GM12878 (cell line): ENCODE results near the gene ZNF429. TPM values are rescaled to one million over a fixed set of nuclear protein-coding genes. Genes with fewer than 3 reads are reported as not detected.

Experiments used
- ATAC-seq: fragments of 200-7000 bp; cut with Tn5 transposase; 3 replicates; pipeline ENCODE4 v1.9.1; 2020; ENCODE audit warnings: mild to moderate bottlenecking, moderate library complexity
- BruUV-seq: library from RNA; stranded (reverse); fragments of 400-500 nt; replicated peaks from 2 replicates; lab custom pipeline; 2021; lab: Mats Ljungman, UMichigan
- CTCF ChIA-PET: fragments of 300-600 bp; sonication (Branson Sonifier 250); formaldehyde crosslinking; extraction: SDS; loops from one replicate; lab custom pipeline; 2021; ENCODE audit warnings: inconsistent platforms; lab: Yijun Ruan, JAX
- POLR2A ChIA-PET: fragments of 350-600 bp; formaldehyde crosslinking; extraction: SDS; loops from one replicate; lab custom pipeline; 2021; ENCODE audit warnings: inconsistent platforms; lab: Charles Lee
- RAD21 ChIA-PET: fragments of 300-600 bp; sonication (Branson Sonifier 250); formaldehyde crosslinking; loops from one replicate; lab custom pipeline; 2023; ENCODE audit warnings: antibody characterized with exemption; ENCODE audit not compliant: unreplicated experiment; lab: Charles Lee
- SMC1A ChIA-PET: fragments of 300-600 bp; sonication (Branson Sonifier 250); formaldehyde crosslinking; loops from one replicate; lab custom pipeline; 2023; ENCODE audit not compliant: unreplicated experiment, uncharacterized antibody; lab: Charles Lee
- DNase-seq: peaks from one replicate; pipeline ENCODE4 v3.0.0-alpha.2; 2011; ENCODE audit warnings: low read depth, low spot score
- FAIRE-seq: peaks from 3 replicates; lab custom pipeline; 2011; peaks lifted over from hg19 to GRCh38; lab: Jason Lieb, UNC
- H2AFZ ChIP-seq: 2 replicates; pipeline ENCODE4 v1.6.0; 2011; ENCODE audit warnings: low read depth, low read length, control low read depth; ENCODE audit not compliant: control insufficient read depth
- H3K27ac ChIP-seq: 2 replicates; pipeline ENCODE4 v1.5.1; 2011; ENCODE audit warnings: control low read depth; ENCODE audit not compliant: control insufficient read depth, insufficient read depth
- H3K27me3 ChIP-seq, 2 experiments: replicated peaks in 1 of 2; 2 replicates each; pipeline versions ENCODE4 v1.6.0 to v1.6.1; 2011; ENCODE audit warnings: low read length in 1 of 2; ENCODE audit not compliant: control insufficient read depth in 2 of 2, insufficient read depth in 2 of 2
- H3K36me3 ChIP-seq, 2 experiments: 2 replicates each; pipeline ENCODE4 v1.5.1; 2011; ENCODE audit warnings: low read length in 1 of 2; ENCODE audit not compliant: control insufficient read depth in 2 of 2, insufficient read depth in 2 of 2
- H3K4me1 ChIP-seq: 2 replicates; pipeline ENCODE4 v1.6.1; 2011; ENCODE audit warnings: mild to moderate bottlenecking, low read length, moderate library complexity, mixed read lengths; ENCODE audit not compliant: control insufficient read depth, insufficient read depth
- H3K4me2 ChIP-seq: 2 replicates; pipeline ENCODE4 v1.6.0; 2011; ENCODE audit warnings: control low read depth; ENCODE audit not compliant: control insufficient read depth, insufficient read depth
- H3K4me3 ChIP-seq: fragments of 200-600 bp; sonication (generic); 2 replicates; pipeline ENCODE4 v1.5.1; 2016
- H3K79me2 ChIP-seq: 2 replicates; pipeline ENCODE4 v1.6.0; 2011; ENCODE audit warnings: low read length; ENCODE audit not compliant: control insufficient read depth, insufficient read depth
- H3K9ac ChIP-seq: 2 replicates; pipeline ENCODE4 v1.8.0; 2011; ENCODE audit warnings: low read length, control low read depth, mixed read lengths; ENCODE audit not compliant: control insufficient read depth, insufficient read depth
- H3K9me3 ChIP-seq: replicated peaks from 3 replicates; pipeline ENCODE4 v1.5.1; 2011; ENCODE audit warnings: mild to moderate bottlenecking, low read length; ENCODE audit not compliant: control insufficient read depth, insufficient read depth
- H4K20me1 ChIP-seq: 2 replicates; pipeline ENCODE4 v1.6.0; 2011; ENCODE audit not compliant: control insufficient read depth, insufficient read depth
- EED ChIP-seq: sonication (generic); IDR thresholded peaks from 2 replicates; pipeline ENCODE4 v1.6.1; 2016; ENCODE audit warnings: antibody characterized with exemption, low read depth
- GABPA ChIP-seq: IDR thresholded peaks from 2 replicates; pipeline ENCODE4 v1.6.1; 2014; ENCODE audit warnings: antibody characterized with exemption, low read depth, mild to moderate bottlenecking, inconsistent platforms
- NKRF ChIP-seq: fragments of 450-650 bp; conservative IDR thresholded peaks from 2 replicates; pipeline ENCODE4 v1.6.1; 2017; ENCODE audit warnings: mild to moderate bottlenecking, moderate library complexity
- RELA ChIP-seq: fragments of 450-650 bp; IDR thresholded peaks from 2 replicates; pipeline ENCODE4 v1.8.0; 2014; ENCODE audit warnings: borderline replicate concordance; ENCODE audit not compliant: partially characterized antibody
- ZNF622 ChIP-seq: fragments of 450-650 bp; IDR thresholded peaks from 2 replicates; pipeline ENCODE4 v1.6.1; 2017; ENCODE audit warnings: mild to moderate bottlenecking, inconsistent platforms
- WGBS: methylation state at CpG from one replicate; pipeline ENCODE4 v1.1.6; 2016; ENCODE audit warnings: low lambda C conversion rate; ENCODE audit not compliant: insufficient replicate concordance, insufficient coverage; ENCODE audit errors: missing lambda C conversion rate; 5-methylcytosine and 5-hydroxymethylcytosine counted together
- in situ Hi-C: fragments of 300-500 bp; cut with MboI; formaldehyde crosslinking; loops from 9 replicates; pipeline ENCODE4 v1.14.3; 2018; ENCODE audit warnings: mixed read lengths
- intact Hi-C: fragments of 100-400 bp; cut with micrococcal nuclease; formaldehyde crosslinking; loops from one replicate; pipeline ENCODE4 v1.14.2; 2022; ENCODE audit not compliant: unreplicated experiment
- polyA plus RNA-seq, 11 experiments: library from polyadenylated mRNA; depleted of rRNA in 4 of 11; unstranded in 6 of 11; stranded (reverse) in 5 of 11; fragments of >200 nt; fragmentation: Nextera tagmentation in 4 of 11; fragmentation: Illumina TruSeq in 1 of 11; extraction: Ambion mirVana in 4 of 11; extraction: Trizol in 1 of 11; gene quantifications; 1 replicate in 1 of 11; 2 replicates in 10 of 11; pipeline versions ENCODE4 v1.2.1 to v1.2.3, GENCODE V29; 2011 to 2016; ENCODE audit warnings: inconsistent platforms in 2 of 11, missing spikeins in 2 of 11, low read depth in 1 of 11
- total RNA-seq, 4 experiments: library from RNA; depleted of rRNA in 3 of 4; stranded (reverse); fragments of >200 nt in 3 of 4; fragmentation: Illumina TruSeq in 1 of 4; extraction: Trizol in 1 of 4; gene quantifications; 2 replicates each; pipeline versions ENCODE4 v1.2.1 to v1.2.3, GENCODE V29; 2013 to 2021

ZNF429 gene
- total and polyA plus RNA-seq, 10 of the 15 experiments (the other 5 are each of a cell fraction or from before 2014, with no cell fraction given), result 1.4 to 4.3 (median 2.8) TPM

GRCh38 chr19:21463449-21464105 is 41.8 kb upstream of the ZNF429 start (continued):
- TF ChIP-seq NKRF, result no peak
- no peak for TF ChIP-seq GABPA
- no peak for TF ChIP-seq EED

GRCh38 chr19:21466627-21467026 is 38.8 kb upstream of the ZNF429 start:
- ChIA-PET RAD21 (no interaction called here), SMC1A (no interaction called here), CTCF (no interaction called here), POLR2A (no interaction called here)
- intact Hi-C loops (no loop called here), in situ Hi-C loops (no loop called here)
- no peak for TF ChIP-seq ZNF622
- no peak for TF ChIP-seq RELA
- WGBS, result 62% methylated on average over 8 of the region's 8 CpGs
- Histone ChIP-seq H3K9ac (no peak overlapping the region), H4K20me1 (no peaks in the 10 kb centered on the region), H3K27me3 (no peaks in the 10 kb centered on the region), H3K36me3 (no peaks in the 10 kb centered on the region), H2AFZ (no peak overlapping the region), H3K4me1 (no peaks in the 10 kb centered on the region), H3K79me2 (no peaks in the 10 kb centered on the region), H3K4me3 (no peak overlapping the region), H3K27ac (no peak overlapping the region), H3K9me3 (no peaks in the 10 kb centered on the region; the same call in 2 of the 3 replicates), H3K4me2 (no peak overlapping the region)
- no peak for FAIRE-seq
- no peak for ATAC-seq
- BruUV-seq, result no TSS peak
- DNase-seq, result no peak
